H1 (cell line): Measurements from ENCODE around the gene PITPNC1. TPM values are rescaled to one million over a fixed set of nuclear protein-coding genes. Genes with fewer than 3 reads are reported as not detected.

ENCODE experiments used
- CTCF ChIA-PET: fragments of 300-600 bp; sonication (Branson Sonifier 250); formaldehyde crosslinking; loops from one replicate; lab custom pipeline; 2021; ENCODE audit not compliant: partially characterized antibody; lab: Charles Lee
- POLR2A ChIA-PET: fragments of 300-600 bp; sonication (Branson Sonifier 250); formaldehyde crosslinking; loops from one replicate; lab custom pipeline; 2021; ENCODE audit warnings: inconsistent platforms; ENCODE audit not compliant: partially characterized antibody; lab: Charles Lee
- DNase-seq, 2 experiments: peaks; one replicate each; pipeline versions ENCODE4 v3.0.0 to v3.0.0-alpha.2; 2010 to 2022; ENCODE audit warnings: low spot score in 2 of 2, low read depth in 1 of 2, mixed read lengths in 1 of 2
- FAIRE-seq: peaks from 2 replicates; lab custom pipeline; 2011; peaks lifted over from hg19 to GRCh38; lab: Jason Lieb, UNC
- H2AFZ ChIP-seq: 2 replicates; pipeline ENCODE4 v1.8.1; 2012; ENCODE audit warnings: low read length, inconsistent platforms
- H2AK5ac ChIP-seq: 2 replicates; pipeline ENCODE4 v1.6.1; 2013; ENCODE audit warnings: low read depth, low read length
- H2BK120ac ChIP-seq: replicated peaks from 2 replicates; pipeline ENCODE3; 2013; ENCODE audit warnings: low read depth, low read length, inconsistent platforms
- H2BK12ac ChIP-seq: 2 replicates; pipeline ENCODE4 v1.6.1; 2013; ENCODE audit warnings: low read depth, low read length
- H2BK15ac ChIP-seq: 2 replicates; pipeline ENCODE4 v1.6.1; 2013; ENCODE audit warnings: low read length
- H2BK20ac ChIP-seq: 2 replicates; pipeline ENCODE4 v1.6.1; 2013; ENCODE audit warnings: low read length
- H2BK5ac ChIP-seq: 2 replicates; pipeline ENCODE4 v1.6.1; 2013; ENCODE audit warnings: low read depth, low read length
- H3K14ac ChIP-seq: 2 replicates; pipeline ENCODE4 v1.6.1; 2013; ENCODE audit warnings: inconsistent platforms; ENCODE audit not compliant: insufficient read length
- H3K18ac ChIP-seq: 2 replicates; pipeline ENCODE4 v1.6.1; 2013; ENCODE audit warnings: low read length; ENCODE audit errors: extremely low read depth
- H3K23ac ChIP-seq: 2 replicates; pipeline ENCODE4 v1.6.1; 2013; ENCODE audit warnings: inconsistent platforms; ENCODE audit not compliant: insufficient read length
- H3K23me2 ChIP-seq: 2 replicates; pipeline ENCODE4 v1.6.1; 2013; ENCODE audit warnings: low read depth, low read length
- H3K27ac ChIP-seq: 2 replicates; pipeline ENCODE4 v1.6.1; 2011; ENCODE audit warnings: low read depth, low read length, inconsistent platforms
- H3K27me3 ChIP-seq, 4 experiments: replicated peaks in 1 of 4; 1 replicate in 1 of 4; 2 replicates in 3 of 4; pipeline versions ENCODE4 v1.6.1 to v1.8.1; 2011 to 2013; ENCODE audit warnings: low read length in 3 of 4, mild to moderate bottlenecking in 3 of 4, inconsistent platforms in 2 of 4, mixed read lengths in 2 of 4, moderate library complexity in 1 of 4; ENCODE audit not compliant: control insufficient read depth in 3 of 4, insufficient read depth in 3 of 4; ENCODE audit errors: extremely low read depth in 1 of 4
- H3K36me3 ChIP-seq, 4 experiments: 2 replicates each; pipeline versions ENCODE4 v1.6.1 to v1.8.1; 2011 to 2013; ENCODE audit warnings: mild to moderate bottlenecking in 4 of 4, low read length in 3 of 4, moderate library complexity in 2 of 4, control low read depth in 1 of 4, inconsistent platforms in 1 of 4; ENCODE audit not compliant: insufficient read depth in 4 of 4, control insufficient read depth in 2 of 4
- H3K4ac ChIP-seq: replicated peaks from 2 replicates; pipeline ENCODE3; 2013; ENCODE audit warnings: low read length, low read depth, mixed read lengths, inconsistent platforms; ENCODE audit not compliant: insufficient read length
- H3K4me1 ChIP-seq, 4 experiments: replicated peaks in 1 of 4; 1 replicate in 1 of 4; 2 replicates in 3 of 4; pipeline versions ENCODE4 v1.6.1 to v1.8.1; 2011 to 2013; ENCODE audit warnings: low read length in 3 of 4, inconsistent platforms in 2 of 4, mixed read lengths in 1 of 4; ENCODE audit not compliant: insufficient read depth in 4 of 4, control insufficient read depth in 3 of 4
- H3K4me2 ChIP-seq, 2 experiments: 2 replicates each; pipeline versions ENCODE4 v1.6.1 to v1.8.1; 2011 to 2013; ENCODE audit warnings: low read depth in 2 of 2, low read length in 2 of 2, control low read depth in 1 of 2, inconsistent platforms in 1 of 2, mild to moderate bottlenecking in 1 of 2; ENCODE audit not compliant: insufficient read depth in 1 of 2
- H3K4me3 ChIP-seq, 4 experiments: fragments of 200-600, 300-600 bp in 1 of 4; sonication (generic), shearing (Covaris generic), sonication (Bioruptor Twin) in 1 of 4; 2 replicates each; pipeline versions ENCODE4 v1.5.1 to v1.8.1; 2011 to 2016; ENCODE audit warnings: low read length in 4 of 4, low read depth in 3 of 4, control low read depth in 2 of 4, inconsistent platforms in 2 of 4, mild to moderate bottlenecking in 2 of 4, mixed read lengths in 1 of 4, moderate library complexity in 1 of 4; ENCODE audit not compliant: insufficient read depth in 2 of 4; ENCODE audit errors: extremely low read depth in 1 of 4
- H3K56ac ChIP-seq: replicated peaks from 2 replicates; pipeline ENCODE3; 2013; ENCODE audit warnings: low read depth, mild to moderate bottlenecking, mixed read lengths, low read length, inconsistent platforms; ENCODE audit not compliant: insufficient read length
- H3K79me1 ChIP-seq: 2 replicates; pipeline ENCODE4 v1.6.1; 2013; ENCODE audit warnings: low read depth, low read length, control low read depth
- H3K79me2 ChIP-seq, 2 experiments: 2 replicates each; pipeline versions ENCODE4 v1.6.1 to v1.8.1; 2012 to 2013; ENCODE audit warnings: low read length in 2 of 2, mild to moderate bottlenecking in 2 of 2, inconsistent platforms in 1 of 2; ENCODE audit not compliant: insufficient read depth in 2 of 2, control insufficient read depth in 1 of 2
- H3K9ac ChIP-seq, 4 experiments: replicated peaks in 1 of 4; 1 replicate in 1 of 4; 2 replicates in 3 of 4; pipeline versions ENCODE4 v1.6.1 to v1.8.1; 2011 to 2013; ENCODE audit warnings: low read depth in 3 of 4, low read length in 3 of 4, control low read depth in 2 of 4, mild to moderate bottlenecking in 2 of 4, moderate library complexity in 2 of 4, inconsistent platforms in 1 of 4; ENCODE audit errors: extremely low read depth in 1 of 4
- H3K9me3 ChIP-seq, 2 experiments: 2 replicates each; pipeline versions ENCODE4 v1.6.1 to v1.8.1; 2012 to 2013; ENCODE audit warnings: mild to moderate bottlenecking in 2 of 2, moderate library complexity in 2 of 2, control low read depth in 1 of 2, inconsistent platforms in 1 of 2, low read depth in 1 of 2, low read length in 1 of 2, mixed read lengths in 1 of 2; ENCODE audit not compliant: insufficient read depth in 2 of 2
- H4K20me1 ChIP-seq, 2 experiments: replicated peaks in 1 of 2; 2 replicates each; pipeline versions ENCODE3 to v1.8.1; 2011 to 2013; ENCODE audit warnings: inconsistent platforms in 2 of 2, low read length in 2 of 2, mild to moderate bottlenecking in 1 of 2; ENCODE audit not compliant: insufficient read depth in 2 of 2, control insufficient read depth in 1 of 2
- H4K5ac ChIP-seq: 2 replicates; pipeline ENCODE4 v1.6.1; 2013; ENCODE audit warnings: low read length, low read depth, mixed read lengths, inconsistent platforms; ENCODE audit not compliant: insufficient read length
- H4K8ac ChIP-seq: 2 replicates; pipeline ENCODE4 v1.8.0; 2013; ENCODE audit warnings: mild to moderate bottlenecking, moderate library complexity, low read length, inconsistent platforms; ENCODE audit not compliant: insufficient read depth; ENCODE audit errors: extremely low read depth
- H4K91ac ChIP-seq: replicated peaks from 2 replicates; pipeline ENCODE3; 2013; ENCODE audit warnings: low read length, mixed read lengths, inconsistent platforms; ENCODE audit not compliant: insufficient read length
- BCL11A ChIP-seq, 2 experiments: IDR thresholded peaks; one replicate each; pipeline ENCODE4 v1.6.1; 2011; ENCODE audit warnings: low read depth in 2 of 2, low read length in 2 of 2, mild to moderate bottlenecking in 2 of 2
- CHD2 ChIP-seq: IDR thresholded peaks from 2 replicates; pipeline ENCODE4 v1.6.1; 2012; ENCODE audit warnings: low read length, improper control_type of control experiment
- CREB1 ChIP-seq: IDR thresholded peaks from 2 replicates; pipeline ENCODE4 v1.6.1; 2012; ENCODE audit warnings: inconsistent platforms
- CTBP2 ChIP-seq: IDR thresholded peaks from 2 replicates; pipeline ENCODE4 v1.7.0; 2011; ENCODE audit warnings: borderline replicate concordance, mild to moderate bottlenecking, moderate library complexity, mixed read lengths, low read length; ENCODE audit not compliant: insufficient read depth, insufficient read length
- FOSL1 ChIP-seq: IDR thresholded peaks from 2 replicates; pipeline ENCODE4 v1.6.1; 2011; ENCODE audit warnings: mild to moderate bottlenecking, low read depth, low read length, moderate library complexity; ENCODE audit not compliant: insufficient read depth
- GTF2F1 ChIP-seq: IDR thresholded peaks from 2 replicates; pipeline ENCODE4 v1.6.1; 2012; ENCODE audit warnings: low read depth, low read length, improper control_type of control experiment, borderline replicate concordance
- JUN ChIP-seq: IDR thresholded peaks from 2 replicates; pipeline ENCODE4 v1.6.1; 2011; ENCODE audit warnings: low read depth, mild to moderate bottlenecking, improper control_type of control experiment, low read length
- NANOG ChIP-seq: IDR thresholded peaks from 2 replicates; pipeline ENCODE4 v1.6.1; 2011; ENCODE audit warnings: low read length, low read depth, mild to moderate bottlenecking, inconsistent platforms; ENCODE audit not compliant: insufficient read depth, poor library complexity, severe bottlenecking
- PHF8 ChIP-seq: fragments of 200-600 bp; sonication (generic); conservative IDR thresholded peaks from 2 replicates; pipeline ENCODE4 v1.7.1; 2012; ENCODE audit warnings: low read depth, mild to moderate bottlenecking, inconsistent platforms, low read length, moderate library complexity
- RXRA ChIP-seq: IDR thresholded peaks from 2 replicates; pipeline ENCODE4 v1.6.1; 2011; ENCODE audit warnings: low read depth, mild to moderate bottlenecking, low read length, moderate library complexity; ENCODE audit not compliant: insufficient read depth
- SAP30 ChIP-seq: fragments of 300-600 bp; sonication (generic); IDR thresholded peaks from 2 replicates; pipeline ENCODE4 v1.7.1; 2012; ENCODE audit warnings: low read length, moderate library complexity, mild to moderate bottlenecking, inconsistent platforms; ENCODE audit not compliant: insufficient read depth, insufficient replicate concordance
- USF2 ChIP-seq: IDR thresholded peaks from 2 replicates; pipeline ENCODE4 v1.6.1; 2011; ENCODE audit warnings: low read length, improper control_type of control experiment
- YY1 ChIP-seq: IDR thresholded peaks from 2 replicates; pipeline ENCODE4 v1.6.1; 2011; ENCODE audit warnings: low read depth, mild to moderate bottlenecking, low read length
- WGBS, 2 experiments: shearing (Covaris generic) in 1 of 2; methylation state at CpG; one replicate each; pipeline versions ENCODE4 v1.1.6 to v1.1.7; 2013 to 2015; ENCODE audit warnings: low lambda C conversion rate in 2 of 2, mixed read lengths in 2 of 2, inconsistent platforms in 1 of 2, low coverage in 1 of 2, missing lambda C conversion rate in 1 of 2; ENCODE audit not compliant: insufficient replicate concordance in 2 of 2, insufficient coverage in 1 of 2, insufficient read length in 1 of 2; ENCODE audit errors: extremely low coverage in 1 of 2, missing lambda C conversion rate in 1 of 2; 5-methylcytosine and 5-hydroxymethylcytosine counted together
- polyA plus RNA-seq, 7 experiments: library from polyadenylated mRNA; depleted of rRNA in 3 of 7; stranded (reverse) in 5 of 7; unstranded in 2 of 7; fragments of >200 nt in 5 of 7; fragments of 200-250 nt in 2 of 7; gene quantifications; 1 replicate in 5 of 7; 2 replicates in 1 of 7; 4 replicates in 1 of 7; pipeline versions ENCODE4 v1.2.1 to v1.2.3, GENCODE V29; 2011 to 2013; ENCODE audit warnings: missing spikeins in 2 of 7, mixed read lengths in 2 of 7
- total RNA-seq: library from RNA; stranded (reverse); fragmentation: NEBNext Ultra II Directional; extraction: Animal tissue kit (Norgen Biotek cat#: 25700); gene quantifications from 2 replicates; pipeline ENCODE4 v1.2.1, GENCODE V29; 2021

The PITPNC1 gene
- total and polyA plus RNA-seq, 2 of the 8 experiments (the other 6 are each of a cell fraction or from before 2014, with no cell fraction given): 17.6 to 54.7 TPM

GRCh38 chr17:67730731-67731130 lies 353.6 kb downstream of the PITPNC1 start:
- FAIRE-seq: no peak
- ChIA-PET CTCF (interaction anchor here (1.0 kb wide), 1 partner anchor 8 kb away, joined by 3 read pairs; no protein-coding TSS in a partner anchor), POLR2A (interaction anchor here (1.6 kb wide), 1 partner anchor 12 kb away, joined by 5 read pairs; no protein-coding TSS in a partner anchor)
- no peak overlapping the region for H3K4ac ChIP-seq
- H3K4me1 ChIP-seq: peaks cover 2 to 10% (median 3%) of the 10 kb centered on the region in 4 experiments; a peak in 4 of 7 replicates
- no peak overlapping the region for H2BK12ac ChIP-seq
- DNase-seq: no peak
- no peak overlapping the region for H2BK120ac ChIP-seq
- H3K4me3 ChIP-seq: no peak overlapping the region
- no peaks in the 10 kb centered on the region for H3K27me3 ChIP-seq
- no peak overlapping the region for H3K18ac ChIP-seq
- no peak overlapping the region for H3K56ac ChIP-seq
- peaks cover 0 to 3% of the 10 kb centered on the region in 2 experiments; a peak in 1 of 4 replicates for H3K9me3 ChIP-seq
- H3K79me2 ChIP-seq: peaks cover 0 to 13% of the 10 kb centered on the region in 2 experiments; a peak in 2 of 4 replicates
- no peak overlapping the region for H3K14ac ChIP-seq
- H3K79me1 ChIP-seq: no peaks in the 10 kb centered on the region; the same call in 1 of the 2 replicates
- H3K36me3 ChIP-seq: peaks cover 15 to 82% (median 40%) of the 10 kb centered on the region in 4 experiments; a peak in 7 of 8 replicates
- no peaks in the 10 kb centered on the region for H4K20me1 ChIP-seq
- H2BK20ac ChIP-seq: no peak overlapping the region
- 80% methylated on average over 7 of the region's 7 CpGs; no CpG with 5 or more reads in 1 of the 2 experiments for WGBS, 2 experiments
- no peak overlapping the region for H3K4me2 ChIP-seq
- no peak overlapping the region for H2BK15ac ChIP-seq
- no peak overlapping the region for H4K5ac ChIP-seq
- H4K91ac ChIP-seq: no peak overlapping the region
- H3K27ac ChIP-seq: no peak overlapping the region
- H2AK5ac ChIP-seq: no peak overlapping the region
- no peak overlapping the region for H3K23ac ChIP-seq
- no peaks in the 10 kb centered on the region for H3K23me2 ChIP-seq
- no peak overlapping the region for H2BK5ac ChIP-seq
- H2AFZ ChIP-seq: no peak overlapping the region
- H3K9ac ChIP-seq: no peak overlapping the region
- no peak overlapping the region for H4K8ac ChIP-seq
- TF ChIP-seq RXRA: no peak
- no peak for TF ChIP-seq CTBP2
- TF ChIP-seq NANOG: no peak
- TF ChIP-seq CREB1: no peak
- TF ChIP-seq USF2: no peak
- TF ChIP-seq CHD2: no peak
- TF ChIP-seq SAP30: no peak
- TF ChIP-seq YY1: no peak
- no peak for TF ChIP-seq FOSL1
- no peak for TF ChIP-seq BCL11A (IDR thresholded peaks at IDR 0.05; ENCODE audit: low read depth in 2 of 2, low read length in 2 of 2)
- no peak for TF ChIP-seq GTF2F1
- no peak for TF ChIP-seq JUN
- TF ChIP-seq PHF8: no peak
